Activated T-cell treated with anti-CD3 and anti-CD28 coated beads for 1 hour (primary cell): ENCODE data around the gene ARFIP1.

Experiments used
- DNase-seq: peaks from one replicate; pipeline ENCODE4 v3.0.0-alpha.2; 2020; ENCODE audit warnings: low read depth

ARFIP1 gene

GRCh38 chr4:152898606-152899005, 118.9 kb downstream of the ARFIP1 start:
- no peak for DNase-seq

- DNase-seq, result no peak
These were observed 120.6 kb downstream of the ARFIP1 start for GRCh38 chr4:152900395-152900794.

- DNase-seq, result no peak
These were observed 121.5 kb downstream of the ARFIP1 start for GRCh38 chr4:152901205-152901604.

GRCh38 chr4:152903658-152904057, 123.9 kb downstream of the ARFIP1 start:
- no peak for DNase-seq

- DNase-seq, result no peak
These were observed 130.1 kb downstream of the ARFIP1 start for GRCh38 chr4:152909901-152910300.

- DNase-seq, result no peak
These were observed 130.8 kb downstream of the ARFIP1 start for GRCh38 chr4:152910521-152910920.

GRCh38 chr4:152917543-152918395, 138.0 kb downstream of the ARFIP1 start:
- DNase-seq, result no peak

- no peak for DNase-seq
These were observed 140.1 kb downstream of the ARFIP1 start for GRCh38 chr4:152919826-152920225.

- no peak for DNase-seq
These were observed 141.0 kb downstream of the ARFIP1 start for GRCh38 chr4:152920768-152921167.

- no peak for DNase-seq
These were observed 141.5 kb downstream of the ARFIP1 start for GRCh38 chr4:152921284-152921683.

GRCh38 chr4:152925851-152926250, 146.1 kb downstream of the ARFIP1 start:
- no peak for DNase-seq

- DNase-seq, result no peak
These were observed 147.2 kb downstream of the ARFIP1 start for GRCh38 chr4:152926959-152927358.

- no peak for DNase-seq
These were observed 148.0 kb downstream of the ARFIP1 start for GRCh38 chr4:152927737-152928136.

- no peak for DNase-seq
These were observed 148.5 kb downstream of the ARFIP1 start for GRCh38 chr4:152928286-152928685.

GRCh38 chr4:152929888-152930287, 150.1 kb downstream of the ARFIP1 start:
- no peak for DNase-seq

- DNase-seq, result no peak
These were observed 155.4 kb downstream of the ARFIP1 start for GRCh38 chr4:152935143-152935542.

GRCh38 chr4:152935631-152936445, 156.1 kb downstream of the ARFIP1 start, which contains the start of gene FHDC1:
FHDC1 (plus strand) TSS chr4:152936323; CDS start chr4:152943058, 6,735 bp downstream.
- no peak for DNase-seq

GRCh38 chr4:152936446-152937335, 156.9 kb downstream of the ARFIP1 start:
- no peak for DNase-seq

GRCh38 chr4:152937336-152938236, 157.8 kb downstream of the ARFIP1 start:
- DNase-seq, result no peak

- no peak for DNase-seq
These were observed 158.6 kb downstream of the ARFIP1 start for GRCh38 chr4:152938237-152938947.
